AG09309 (cell line): ENCODE results near the gene SELENOV.
A peak's percentile ranks its signal among the peaks of the same experiment; 100 is the strongest.

ENCODE experiments used
- DNase-seq: peaks from one replicate; pipeline ENCODE4 v3.0.0-alpha.2; 2010; ENCODE audit warnings: low read depth
- H3K4me3 ChIP-seq: 2 replicates; pipeline ENCODE4 v1.5.1; 2011; ENCODE audit warnings: mild to moderate bottlenecking, low read depth, low read length, moderate library complexity; ENCODE audit not compliant: control insufficient read depth
- CTCF ChIP-seq: IDR thresholded peaks from 2 replicates; pipeline ENCODE4 v1.5.1; 2011; ENCODE audit warnings: mild to moderate bottlenecking, low read depth, low read length, inconsistent platforms; ENCODE audit not compliant: insufficient read depth, control insufficient read depth; ENCODE audit errors: missing control alignments

SELENOV gene

GRCh38 chr19:39499932-39500331 lies 15.0 kb upstream of the SELENOV start:
- no peak overlapping the region for H3K4me3 ChIP-seq
- no peak for TF ChIP-seq CTCF
- DNase-seq, result no peak

- no peak for DNase-seq
- H3K4me3 ChIP-seq, result no peak overlapping the region
- no peak for TF ChIP-seq CTCF
These were observed 14.4 kb upstream of the SELENOV start for GRCh38 chr19:39500543-39500942.

- H3K4me3 ChIP-seq, result no peak overlapping the region
- no peak for DNase-seq
- TF ChIP-seq CTCF, result no peak
These were observed 13.6 kb upstream of the SELENOV start for GRCh38 chr19:39501340-39501739.

GRCh38 chr19:39502640-39503417 lies 12.1 kb upstream of the SELENOV start:
- DNase-seq, result no peak
- H3K4me3 ChIP-seq, result no peak overlapping the region
- TF ChIP-seq CTCF, result peak; percentile 37

GRCh38 chr19:39506598-39506943 lies 8.4 kb upstream of the SELENOV start:
- H3K4me3 ChIP-seq, result peak overlapping the region; percentile 14; the same call in 1 of the 2 replicates
- DNase-seq, result no peak
- no peak for TF ChIP-seq CTCF

GRCh38 chr19:39506944-39507714 lies 7.8 kb upstream of the SELENOV start:
- DNase-seq, result no peak
- no peak for TF ChIP-seq CTCF

More at GRCh38 chr19:39506944-39507714, 7.8 kb upstream of the SELENOV start:
- peak overlapping the region; percentile 49 for H3K4me3 ChIP-seq
